Lung (tissue), 12 donors: ENCODE measurements around the gene WWTR1. TPM values are rescaled to one million over a fixed set of nuclear protein-coding genes. Genes with fewer than 3 reads are reported as not detected.

Source experiments
- ATAC-seq: fragments of 200-7000 bp; cut with Tn5 transposase; one replicate; pipeline ENCODE4 v1.9.1; 2020; ENCODE audit warnings: moderate number of reproducible peaks; ENCODE audit not compliant: insufficient read depth, low FRiP score
- DNase-seq, 3 donors: peaks; one replicate each; pipeline ENCODE4 v3.0.0-alpha.2; 2013 to 2017
- H3K27ac ChIP-seq, 2 donors: one replicate each; pipeline ENCODE4 v1.5.1; 2013; ENCODE audit warnings: mild to moderate bottlenecking in 2 of 2, moderate library complexity in 2 of 2, control low read depth in 1 of 2, inconsistent platforms in 1 of 2, low read depth in 1 of 2, low read length in 1 of 2
- H3K27me3 ChIP-seq, 3 donors: one replicate each; pipeline ENCODE4 v1.5.1; 2013; ENCODE audit warnings: low read length in 2 of 3; ENCODE audit not compliant: control insufficient read depth in 3 of 3, insufficient read depth in 3 of 3
- H3K36me3 ChIP-seq, 4 donors: one replicate each; pipeline ENCODE4 v1.5.1; 2013; ENCODE audit warnings: low read length in 4 of 4, mild to moderate bottlenecking in 1 of 4, moderate library complexity in 1 of 4; ENCODE audit not compliant: control insufficient read depth in 4 of 4, insufficient read depth in 4 of 4
- H3K4me1 ChIP-seq, 5 donors: one replicate each; pipeline ENCODE4 v1.5.1; 2013; ENCODE audit warnings: low read length in 5 of 5, mild to moderate bottlenecking in 2 of 5, moderate library complexity in 1 of 5; ENCODE audit not compliant: control insufficient read depth in 5 of 5, insufficient read depth in 5 of 5
- H3K4me3 ChIP-seq: one replicate; pipeline ENCODE4 v1.5.1; 2013; ENCODE audit warnings: mild to moderate bottlenecking, control low read depth, moderate library complexity
- H3K9ac ChIP-seq, 2 donors: one replicate each; pipeline ENCODE4 v1.5.1; 2013; ENCODE audit warnings: low read length in 2 of 2, control low read depth in 1 of 2; ENCODE audit not compliant: insufficient read depth in 1 of 2
- H3K9me3 ChIP-seq, 4 donors: one replicate each; pipeline ENCODE4 v1.5.1; 2013; ENCODE audit warnings: low read length in 3 of 4, mild to moderate bottlenecking in 1 of 4, moderate library complexity in 1 of 4; ENCODE audit not compliant: control insufficient read depth in 4 of 4, insufficient read depth in 3 of 4
- WGBS, 2 donors: extraction: QIAGEN DNeasy Blood & Tissue Kit; methylation state at CpG; one replicate each; pipeline ENCODE4 v1.1.7; 2013; 5-methylcytosine and 5-hydroxymethylcytosine counted together
- polyA plus RNA-seq, 2 donors: library from polyadenylated mRNA; stranded (reverse); fragments of 200-250 nt; gene quantifications; one replicate each; pipeline ENCODE4 v1.2.1, GENCODE V29; 2013
- total RNA-seq, 2 donors: library from RNA; depleted of rRNA in 1 of 2; stranded (reverse); fragments of >200 nt in 1 of 2; gene quantifications; one replicate each; pipeline ENCODE4 v1.2.1, GENCODE V29; 2014 to 2021
- TF ChIP-seq, protein P1 (sequence below): IDR thresholded peaks from 2 replicates; pipeline ENCODE4 v1.5.1; 2012; ENCODE audit warnings: mild to moderate bottlenecking; ENCODE audit errors: control extremely low read depth, extremely low read depth
- donor health status: control.
- donor health status: control.
- donor health status: Bipolar disorder and iron deficiency.
- donor health status: healthy.
- donor health status: DM: yes; HTN: yes; CAD: no.

The WWTR1 gene
- total and polyA plus RNA-seq, 4 donors, result 29.3 to 186 (median 63.4) TPM

DNA sequence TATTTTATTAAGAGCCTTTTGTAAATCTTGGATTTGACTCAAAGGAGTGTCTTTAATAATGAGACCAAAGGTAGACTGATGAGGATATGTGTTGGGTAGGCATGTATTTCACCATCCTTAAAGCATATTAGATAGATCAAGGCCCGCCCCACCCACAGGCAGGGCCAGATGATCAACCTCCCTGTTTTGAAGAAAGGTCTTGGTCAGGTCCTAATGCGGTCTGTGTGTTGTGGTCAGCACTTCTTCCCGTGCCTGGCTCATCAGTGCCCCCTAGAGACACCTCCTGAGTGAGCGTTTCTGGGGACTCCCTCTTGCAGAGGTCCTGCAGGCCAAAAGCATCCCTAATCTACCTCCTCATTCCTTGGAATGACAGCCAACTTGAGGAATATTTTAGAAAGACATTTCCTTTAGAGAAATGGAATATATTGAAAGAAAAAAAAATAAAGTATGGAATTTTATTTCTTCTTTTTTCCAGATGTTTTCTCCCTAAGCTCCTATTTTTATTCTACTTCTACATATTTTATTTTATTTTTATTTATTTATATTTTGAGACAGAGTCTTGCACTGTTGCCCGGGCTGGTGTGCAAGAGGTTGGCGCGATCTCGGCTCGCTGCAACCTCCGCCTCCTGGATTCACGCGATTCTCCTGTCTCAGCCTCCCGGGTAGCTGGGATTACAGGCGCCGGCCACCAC lies 177.4 kb downstream of the WWTR1 start:
- H3K9ac ChIP-seq, result no peak overlapping the region
- ATAC-seq, result peak; percentile 84
- H3K9me3 ChIP-seq, result no peaks in the 10 kb centered on the region
- no peaks in the 10 kb centered on the region for H3K36me3 ChIP-seq
- peak; percentile 73 to 80 (median 76) for DNase-seq
- H3K27ac ChIP-seq, result peak overlapping the region; percentile 53 to 59
- WGBS, 2 donors, result 72 to 76% methylated on average over 15 of the region's 15 CpGs
- peaks cover 0 to 2% (median 0%) of the 10 kb centered on the region in 5 donors for H3K4me1 ChIP-seq
- TF ChIP-seq, protein P1, sequence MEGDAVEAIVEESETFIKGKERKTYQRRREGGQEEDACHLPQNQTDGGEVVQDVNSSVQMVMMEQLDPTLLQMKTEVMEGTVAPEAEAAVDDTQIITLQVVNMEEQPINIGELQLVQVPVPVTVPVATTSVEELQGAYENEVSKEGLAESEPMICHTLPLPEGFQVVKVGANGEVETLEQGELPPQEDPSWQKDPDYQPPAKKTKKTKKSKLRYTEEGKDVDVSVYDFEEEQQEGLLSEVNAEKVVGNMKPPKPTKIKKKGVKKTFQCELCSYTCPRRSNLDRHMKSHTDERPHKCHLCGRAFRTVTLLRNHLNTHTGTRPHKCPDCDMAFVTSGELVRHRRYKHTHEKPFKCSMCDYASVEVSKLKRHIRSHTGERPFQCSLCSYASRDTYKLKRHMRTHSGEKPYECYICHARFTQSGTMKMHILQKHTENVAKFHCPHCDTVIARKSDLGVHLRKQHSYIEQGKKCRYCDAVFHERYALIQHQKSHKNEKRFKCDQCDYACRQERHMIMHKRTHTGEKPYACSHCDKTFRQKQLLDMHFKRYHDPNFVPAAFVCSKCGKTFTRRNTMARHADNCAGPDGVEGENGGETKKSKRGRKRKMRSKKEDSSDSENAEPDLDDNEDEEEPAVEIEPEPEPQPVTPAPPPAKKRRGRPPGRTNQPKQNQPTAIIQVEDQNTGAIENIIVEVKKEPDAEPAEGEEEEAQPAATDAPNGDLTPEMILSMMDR, result peak; percentile 66
- no peaks in the 10 kb centered on the region for H3K27me3 ChIP-seq
- H3K4me3 ChIP-seq, result no peak overlapping the region

DNA sequence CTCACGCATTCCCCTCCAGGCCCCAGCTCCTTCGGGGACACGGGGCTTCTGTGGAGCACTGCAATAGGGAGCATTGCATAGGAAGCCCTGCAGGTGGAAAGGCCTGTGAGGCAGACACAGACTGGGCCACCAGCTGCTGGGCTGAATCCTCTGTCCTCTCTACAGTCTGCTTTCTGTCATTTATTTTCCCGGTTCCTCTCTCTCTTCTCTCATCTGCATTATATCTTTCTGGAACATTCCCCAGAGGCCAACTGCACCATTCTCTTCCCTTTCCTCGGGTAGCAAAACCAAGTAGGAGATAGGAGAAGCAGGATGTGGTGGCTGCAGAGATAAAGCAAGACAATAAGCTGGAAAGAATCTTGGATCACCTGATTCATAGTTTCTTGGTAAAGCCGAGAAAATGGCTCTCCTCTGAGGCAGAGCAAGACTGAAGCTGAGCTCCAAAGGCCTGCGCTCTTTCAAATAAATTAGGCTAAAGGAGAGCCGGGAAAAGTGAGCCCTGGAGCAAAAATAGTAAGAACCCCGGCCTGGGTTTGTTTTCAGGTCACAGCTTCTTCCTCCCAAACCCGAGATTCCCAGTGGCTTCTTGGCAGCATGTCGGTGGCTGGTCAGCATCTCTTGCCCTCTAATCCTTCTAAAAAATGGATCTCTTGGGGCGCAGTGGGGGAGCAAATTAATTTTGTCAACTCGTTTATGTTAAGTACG lies 178.1 kb downstream of the WWTR1 start:
- WGBS, 2 donors, result 63 to 75% methylated on average over 14 of the region's 14 CpGs
- no peaks in the 10 kb centered on the region for H3K27me3 ChIP-seq
- no peak overlapping the region for H3K9ac ChIP-seq
- peaks cover 0 to 2% (median 0%) of the 10 kb centered on the region in 5 donors for H3K4me1 ChIP-seq
- DNase-seq, result no peak
- H3K9me3 ChIP-seq, result no peaks in the 10 kb centered on the region
- peak overlapping the region; percentile 53 to 64 for H3K27ac ChIP-seq
- TF ChIP-seq, protein P1, result no peak
- no peak for ATAC-seq
- H3K36me3 ChIP-seq, result no peaks in the 10 kb centered on the region
- no peak overlapping the region for H3K4me3 ChIP-seq

DNA sequence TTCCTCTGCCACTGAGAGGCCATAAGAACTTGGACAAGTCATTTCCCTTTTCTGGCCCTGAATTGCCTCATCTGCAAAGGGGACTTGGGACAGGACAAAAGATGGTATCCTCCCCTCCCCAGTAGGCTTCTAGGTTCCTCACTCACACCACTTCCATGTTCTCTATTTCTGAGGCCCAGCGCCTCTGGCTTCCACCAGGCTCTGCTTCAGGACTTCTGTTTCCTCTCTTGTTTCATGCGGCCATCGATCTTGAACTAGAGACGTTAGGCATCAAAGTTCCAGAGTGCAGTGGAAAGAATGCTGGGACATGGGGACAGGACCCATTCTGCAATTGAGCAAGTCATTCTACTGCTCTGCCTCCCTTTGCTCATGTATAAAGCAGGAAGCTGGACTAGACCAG lies 181.6 kb downstream of the WWTR1 start:
- Histone ChIP-seq H3K9me3 (no peaks in the 10 kb centered on the region), H3K4me3 (no peak overlapping the region), H3K9ac (no peak overlapping the region), H3K27ac (no peak overlapping the region), H3K4me1 (peaks cover 0 to 15% (median 3%) of the 10 kb centered on the region in 5 donors), H3K36me3 (no peaks in the 10 kb centered on the region), H3K27me3 (no peaks in the 10 kb centered on the region)
- ATAC-seq, result no peak
- no peak for DNase-seq
- 64 to 77% methylated on average over 4 of the region's 4 CpGs for WGBS, 2 donors
- TF ChIP-seq, protein P1, result no peak
